ENCODE data around the gene AGBL3. TPM values are rescaled to one million over a fixed set of nuclear protein-coding genes. Genes with fewer than 3 reads are reported as not detected.
A peak's percentile ranks its signal among the peaks of the same experiment; 100 is the strongest.

AGBL3 gene
- total and polyA plus RNA-seq, 9 of the 15 experiments (the other 6 are each of a cell fraction or from before 2014, with no cell fraction given) = 0.54 to 2.9 (median 1.7) TPM

DNA sequence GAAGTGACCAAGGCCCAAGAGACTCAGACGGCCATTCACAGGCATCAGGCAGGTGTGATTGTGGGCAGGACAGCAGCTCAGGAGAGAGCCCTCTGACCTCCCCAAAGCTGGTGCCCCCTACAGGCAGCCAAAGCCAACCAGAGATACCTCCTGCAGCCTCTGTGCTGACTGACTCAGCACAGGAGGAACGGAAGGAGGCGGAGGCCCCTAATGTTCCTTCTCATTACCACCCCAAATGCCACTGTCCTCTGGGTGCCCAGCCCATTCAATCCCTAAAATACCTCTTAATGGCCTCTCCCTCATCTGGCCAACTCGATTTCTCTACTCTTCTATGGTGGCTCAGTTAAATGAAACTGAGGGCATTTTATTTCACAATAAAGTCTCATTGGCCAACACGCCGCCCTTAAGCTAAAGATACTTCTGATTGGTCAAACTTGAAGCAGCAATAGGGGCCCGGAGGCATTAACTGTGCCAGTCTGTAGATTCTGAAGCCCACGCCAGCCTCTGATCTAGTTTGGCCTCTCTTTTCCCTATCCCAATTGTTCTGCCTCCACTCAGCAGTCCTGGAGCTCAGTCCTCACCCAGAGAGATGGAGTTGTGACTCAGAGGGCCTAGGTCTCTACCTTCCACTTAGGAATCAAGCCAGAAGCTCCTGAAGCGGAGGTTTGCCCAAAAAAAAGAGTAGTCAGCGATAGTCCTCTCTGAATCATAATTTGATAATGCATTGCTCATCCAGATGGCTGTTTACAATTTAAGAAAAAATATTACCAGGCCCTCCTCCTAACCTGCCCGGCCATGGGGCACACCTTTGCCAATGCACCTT, 183.0 kb downstream of the AGBL3 start (continued):
- TF ChIP-seq SMC3 (conservative IDR thresholded peaks at IDR 0.05; ENCODE audit: insufficient read depth, low read depth, low read length) (0 out of 2 replicates have a peak, but pooled peaks have one; percentile 28), ZNF143 (CRISPR knock-in tag; IDR thresholded peaks at IDR 0.05) (no peak), ZNF717 (CRISPR knock-in tag; IDR thresholded peaks at IDR 0.05) (no peak), NR2C1 (IDR thresholded peaks at IDR 0.05) (peak; percentile 84), NR2C1 (tag; IDR thresholded peaks at IDR 0.05) (peak; percentile 77), HDAC6 (IDR thresholded peaks at IDR 0.05; ENCODE audit: low read depth, low read length) (no peak), BCL6 (CRISPR knock-in tag; IDR thresholded peaks at IDR 0.05) (no peak), EHMT2 (IDR thresholded peaks at IDR 0.05) (no peak), CHD1 (IDR thresholded peaks at IDR 0.05; ENCODE audit: low read length) (no peak), RBM15 (IDR thresholded peaks at IDR 0.05; ENCODE audit: insufficient read depth, low read length) (no peak), TSC22D4 (tag; IDR thresholded peaks at IDR 0.05) (no peak), ATF7 (IDR thresholded peaks at IDR 0.05) (no peak), ARHGAP35 (IDR thresholded peaks at IDR 0.05; ENCODE audit: partially characterized antibody) (no peak), HDAC8 (tag; IDR thresholded peaks at IDR 0.05) (no peak), KDM2B (CRISPR knock-in tag; IDR thresholded peaks at IDR 0.05) (no peak), ZNF395 (CRISPR knock-in tag; IDR thresholded peaks at IDR 0.05) (no peak), HOXB6 (CRISPR knock-in tag; IDR thresholded peaks at IDR 0.05; ENCODE audit: borderline replicate concordance) (no peak), SMAD2 (IDR thresholded peaks at IDR 0.05; ENCODE audit: low read depth, low read length) (no peak), CEBPG (CRISPR knock-in tag; IDR thresholded peaks at IDR 0.05) (no peak), CEBPG (tag; conservative IDR thresholded peaks at IDR 0.05 in 1 of 2, IDR thresholded peaks at IDR 0.05 in 1 of 2) (peak in 1 of 2 experiments; percentile 55; a peak in 2 of 4 replicates), RBM34 (IDR thresholded peaks at IDR 0.05; ENCODE audit: borderline replicate concordance, insufficient read depth, low read length) (no peak), ZC3H4 (CRISPR knock-in tag; IDR thresholded peaks at IDR 0.05; ENCODE audit: borderline replicate concordance) (no peak)
- TF ChIP-seq, protein P1, sequence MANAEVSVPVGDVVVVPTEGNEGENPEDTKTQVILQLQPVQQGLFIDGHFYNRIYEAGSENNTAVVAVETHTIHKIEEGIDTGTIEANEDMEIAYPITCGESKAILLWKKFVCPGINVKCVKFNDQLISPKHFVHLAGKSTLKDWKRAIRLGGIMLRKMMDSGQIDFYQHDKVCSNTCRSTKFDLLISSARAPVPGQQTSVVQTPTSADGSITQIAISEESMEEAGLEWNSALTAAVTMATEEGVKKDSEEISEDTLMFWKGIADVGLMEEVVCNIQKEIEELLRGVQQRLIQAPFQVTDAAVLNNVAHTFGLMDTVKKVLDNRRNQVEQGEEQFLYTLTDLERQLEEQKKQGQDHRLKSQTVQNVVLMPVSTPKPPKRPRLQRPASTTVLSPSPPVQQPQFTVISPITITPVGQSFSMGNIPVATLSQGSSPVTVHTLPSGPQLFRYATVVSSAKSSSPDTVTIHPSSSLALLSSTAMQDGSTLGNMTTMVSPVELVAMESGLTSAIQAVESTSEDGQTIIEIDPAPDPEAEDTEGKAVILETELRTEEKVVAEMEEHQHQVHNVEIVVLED (CRISPR knock-in tag; IDR thresholded peaks at IDR 0.05) = no peak
- TF ChIP-seq, protein P2, sequence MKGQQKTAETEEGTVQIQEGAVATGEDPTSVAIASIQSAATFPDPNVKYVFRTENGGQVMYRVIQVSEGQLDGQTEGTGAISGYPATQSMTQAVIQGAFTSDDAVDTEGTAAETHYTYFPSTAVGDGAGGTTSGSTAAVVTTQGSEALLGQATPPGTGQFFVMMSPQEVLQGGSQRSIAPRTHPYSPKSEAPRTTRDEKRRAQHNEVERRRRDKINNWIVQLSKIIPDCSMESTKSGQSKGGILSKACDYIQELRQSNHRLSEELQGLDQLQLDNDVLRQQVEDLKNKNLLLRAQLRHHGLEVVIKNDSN (CRISPR knock-in tag; IDR thresholded peaks at IDR 0.05) = no peak
- TF ChIP-seq, protein P3, sequence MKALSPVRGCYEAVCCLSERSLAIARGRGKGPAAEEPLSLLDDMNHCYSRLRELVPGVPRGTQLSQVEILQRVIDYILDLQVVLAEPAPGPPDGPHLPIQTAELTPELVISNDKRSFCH (CRISPR knock-in tag; IDR thresholded peaks at IDR 0.05) = no peak
- TF ChIP-seq, protein P3 (tag; IDR thresholded peaks at IDR 0.05) = no peak
